Measurements from ENCODE around the gene RASSF8.

RASSF8 gene

GRCh38 chr12:25975179-25975578, 16.7 kb downstream of the RASSF8 start:
- H4K20me1 ChIP-seq (ENCODE audit: low read depth, low read length), result no peaks in the 10 kb centered on the region
- no peaks in the 10 kb centered on the region for H3K27me3 ChIP-seq (ENCODE audit: low read length)
- no peaks in the 10 kb centered on the region for H3F3A ChIP-seq (ENCODE audit: insufficient read depth)

GRCh38 chr12:25975682-25976081, 17.2 kb downstream of the RASSF8 start:
- H4K20me1 ChIP-seq (ENCODE audit: low read depth, low read length), result no peaks in the 10 kb centered on the region
- TF ChIP-seq CTCF (IDR thresholded peaks at IDR 0.05; ENCODE audit: insufficient read depth, low read length, poor library complexity, severe bottlenecking) (no peak), EZH2phosphoT487 (conservative IDR thresholded peaks at IDR 0.05; ENCODE audit: low read length) (no peak)
- no peaks in the 10 kb centered on the region for H3F3A ChIP-seq (ENCODE audit: insufficient read depth)
- H3K4me3 ChIP-seq (ENCODE audit: insufficient read depth, low read length, poor library complexity, severe bottlenecking), result no peak overlapping the region
- no peaks in the 10 kb centered on the region for H3K9me3 ChIP-seq (ENCODE audit: insufficient read depth, low read length)
- H3K27ac ChIP-seq (ENCODE audit: low read depth, low read length), result no peak overlapping the region
- H3K36me3 ChIP-seq (ENCODE audit: low read length), result no peaks in the 10 kb centered on the region
- H3K9me2 ChIP-seq (replicated peaks; ENCODE audit: insufficient read depth, low read length), result no peaks in the 10 kb centered on the region
- no peaks in the 10 kb centered on the region for H3K27me3 ChIP-seq (ENCODE audit: low read length)
- H3K9ac ChIP-seq (ENCODE audit: low read length), result no peak overlapping the region
- H3K79me2 ChIP-seq (ENCODE audit: insufficient read depth, low read length), result no peaks in the 10 kb centered on the region
- H3K4me2 ChIP-seq (ENCODE audit: low read depth, low read length, poor library complexity, severe bottlenecking), result no peak overlapping the region
- H2AFZ ChIP-seq (ENCODE audit: low read depth, low read length, severe bottlenecking), result no peak overlapping the region

More at GRCh38 chr12:25975179-25975578, 16.7 kb downstream of the RASSF8 start:
- Histone ChIP-seq H2AFZ (ENCODE audit: low read depth, low read length, severe bottlenecking) (no peak overlapping the region), H3K79me2 (ENCODE audit: insufficient read depth, low read length) (no peaks in the 10 kb centered on the region), H3K9ac (ENCODE audit: low read length) (no peak overlapping the region), H3K36me3 (ENCODE audit: low read length) (no peaks in the 10 kb centered on the region), H3K9me2 (replicated peaks; ENCODE audit: insufficient read depth, low read length) (no peaks in the 10 kb centered on the region), H3K9me3 (ENCODE audit: insufficient read depth, low read length) (no peaks in the 10 kb centered on the region), H3K4me3 (ENCODE audit: insufficient read depth, low read length, poor library complexity, severe bottlenecking) (no peak overlapping the region), H3K4me2 (ENCODE audit: low read depth, low read length, poor library complexity, severe bottlenecking) (no peak overlapping the region), H3K27ac (ENCODE audit: low read depth, low read length) (no peak overlapping the region)
- TF ChIP-seq CTCF (IDR thresholded peaks at IDR 0.05; ENCODE audit: insufficient read depth, low read length, poor library complexity, severe bottlenecking), result no peak
- TF ChIP-seq EZH2phosphoT487 (conservative IDR thresholded peaks at IDR 0.05; ENCODE audit: low read length), result no peak

- Histone ChIP-seq H3K27me3 (ENCODE audit: low read length) (no peaks in the 10 kb centered on the region), H3K9me3 (ENCODE audit: insufficient read depth, low read length) (no peaks in the 10 kb centered on the region), H3K9me2 (replicated peaks; ENCODE audit: insufficient read depth, low read length) (no peaks in the 10 kb centered on the region), H3K9ac (ENCODE audit: low read length) (no peak overlapping the region), H3K4me2 (ENCODE audit: low read depth, low read length, poor library complexity, severe bottlenecking) (no peak overlapping the region), H3K79me2 (ENCODE audit: insufficient read depth, low read length) (no peaks in the 10 kb centered on the region), H3K27ac (ENCODE audit: low read depth, low read length) (no peak overlapping the region), H2AFZ (ENCODE audit: low read depth, low read length, severe bottlenecking) (no peak overlapping the region), H3K36me3 (ENCODE audit: low read length) (no peaks in the 10 kb centered on the region), H3K4me3 (ENCODE audit: insufficient read depth, low read length, poor library complexity, severe bottlenecking) (no peak overlapping the region), H3F3A (ENCODE audit: insufficient read depth) (no peaks in the 10 kb centered on the region), H4K20me1 (ENCODE audit: low read depth, low read length) (no peaks in the 10 kb centered on the region)
- no peak for TF ChIP-seq CTCF (IDR thresholded peaks at IDR 0.05; ENCODE audit: insufficient read depth, low read length, poor library complexity, severe bottlenecking)
Measured at GRCh38 chr12:25976289-25976688, 17.8 kb downstream of the RASSF8 start.

DNA sequence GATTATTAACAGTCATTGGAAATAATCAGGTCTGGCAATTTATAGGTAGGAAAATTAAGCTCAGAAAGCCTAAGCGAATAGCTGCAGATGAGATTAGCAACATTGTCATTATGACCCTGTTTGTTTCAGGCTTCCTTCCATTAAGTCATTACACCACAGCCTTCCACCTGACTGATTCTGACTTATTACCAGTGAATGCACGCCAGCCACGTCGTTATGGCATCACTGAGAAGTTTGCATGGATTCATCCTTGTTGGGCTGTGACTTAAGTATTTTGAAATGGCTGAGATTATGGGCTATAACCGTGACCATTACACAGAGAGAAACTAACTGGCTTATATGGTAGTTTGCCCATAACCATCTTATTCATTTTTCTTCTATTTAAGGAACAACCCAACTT, 18.6 kb downstream of the RASSF8 start:
- Histone ChIP-seq H3K27me3 (ENCODE audit: low read length) (no peaks in the 10 kb centered on the region), H3K79me2 (ENCODE audit: insufficient read depth, low read length) (no peaks in the 10 kb centered on the region), H3K9me2 (replicated peaks; ENCODE audit: insufficient read depth, low read length) (no peaks in the 10 kb centered on the region), H4K20me1 (ENCODE audit: low read depth, low read length) (no peaks in the 10 kb centered on the region), H3K27ac (ENCODE audit: low read depth, low read length) (no peak overlapping the region), H3K36me3 (ENCODE audit: low read length) (no peaks in the 10 kb centered on the region), H3K9ac (ENCODE audit: low read length) (no peak overlapping the region), H3K4me2 (ENCODE audit: low read depth, low read length, poor library complexity, severe bottlenecking) (no peak overlapping the region), H3F3A (ENCODE audit: insufficient read depth) (no peaks in the 10 kb centered on the region), H3K9me3 (ENCODE audit: insufficient read depth, low read length) (no peaks in the 10 kb centered on the region), H2AFZ (ENCODE audit: low read depth, low read length, severe bottlenecking) (no peak overlapping the region), H3K4me3 (ENCODE audit: insufficient read depth, low read length, poor library complexity, severe bottlenecking) (no peak overlapping the region)
- TF ChIP-seq CTCF (IDR thresholded peaks at IDR 0.05; ENCODE audit: insufficient read depth, low read length, poor library complexity, severe bottlenecking) (no peak), EZH2phosphoT487 (conservative IDR thresholded peaks at IDR 0.05; ENCODE audit: low read length) (no peak)

Data from SU-DHL-6 (cell line).